Measurements from ENCODE around the gene TOGARAM2. TPM values are rescaled to one million over a fixed set of nuclear protein-coding genes. Genes with fewer than 3 reads are reported as not detected.

The TOGARAM2 gene
- total and polyA plus RNA-seq, 2 of the 8 experiments (the other 6 are each of a cell fraction or from before 2014, with no cell fraction given) = 0.42 to 1.4 TPM

DNA sequence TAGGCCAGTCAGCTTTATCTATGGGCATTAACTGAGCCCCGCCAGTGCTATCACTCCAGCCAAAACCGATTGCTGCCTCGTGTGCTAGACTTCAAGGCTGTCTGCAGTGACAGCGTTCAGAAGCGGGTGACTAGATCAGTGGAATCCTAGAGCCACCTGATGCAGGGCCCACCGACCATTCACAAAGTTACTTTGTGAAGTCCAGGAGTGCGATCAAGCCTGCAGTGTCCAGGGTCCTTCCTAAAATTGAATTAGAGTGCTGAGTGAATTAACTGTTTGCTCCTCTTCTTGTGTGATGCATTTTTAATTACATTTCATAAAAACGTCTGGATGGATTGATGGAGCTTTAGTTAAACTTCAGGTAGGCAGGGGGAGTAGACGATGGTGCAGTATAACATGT, 79.3 kb downstream of the TOGARAM2 start:
- WGBS, 2 experiments (ENCODE audit: extremely low coverage in 1 of 2, insufficient coverage in 1 of 2, insufficient read length in 1 of 2, insufficient replicate concordance in 2 of 2, low coverage in 1 of 2, low lambda C conversion rate in 2 of 2, missing lambda C conversion rate in 1 of 2) = 89% methylated on average over 9 of the region's 9 CpGs; no CpG with 5 or more reads in 1 of the 2 experiments
- FAIRE-seq = no peak
- Histone ChIP-seq H3K4ac (replicated peaks; ENCODE audit: insufficient read length, low read depth, low read length) (no peak overlapping the region), H3K23me2 (ENCODE audit: low read depth, low read length) (no peaks in the 10 kb centered on the region), H3K36me3 (ENCODE audit: control insufficient read depth in 2 of 4, insufficient read depth in 4 of 4, low read length in 3 of 4) (no peaks in the 10 kb centered on the region), H3K9me3 (ENCODE audit: insufficient read depth in 2 of 2, low read depth in 1 of 2, low read length in 1 of 2) (no peaks in the 10 kb centered on the region), H2BK120ac (replicated peaks; ENCODE audit: low read depth, low read length) (no peak overlapping the region), H2BK12ac (ENCODE audit: low read depth, low read length) (no peak overlapping the region), H4K91ac (replicated peaks; ENCODE audit: insufficient read length, low read length) (no peak overlapping the region), H2AK5ac (ENCODE audit: low read depth, low read length) (no peak overlapping the region), H4K8ac (ENCODE audit: extremely low read depth, insufficient read depth, low read length) (no peak overlapping the region), H3K79me2 (ENCODE audit: control insufficient read depth in 1 of 2, insufficient read depth in 2 of 2, low read length in 2 of 2) (no peaks in the 10 kb centered on the region), H3K27me3 (replicated peaks in 1 of 4; ENCODE audit: control insufficient read depth in 3 of 4, extremely low read depth in 1 of 4, insufficient read depth in 3 of 4, low read length in 3 of 4) (no peaks in the 10 kb centered on the region), H2AFZ (ENCODE audit: low read length) (no peak overlapping the region), H4K5ac (ENCODE audit: insufficient read length, low read depth, low read length) (no peak overlapping the region), H3K4me1 (replicated peaks in 1 of 4; ENCODE audit: control insufficient read depth in 3 of 4, insufficient read depth in 4 of 4, low read length in 3 of 4) (peaks cover 1 to 13% (median 5%) of the 10 kb centered on the region in 4 experiments), H3K79me1 (ENCODE audit: low read depth, low read length) (no peaks in the 10 kb centered on the region), H2BK20ac (ENCODE audit: low read length) (no peak overlapping the region), H4K20me1 (replicated peaks in 1 of 2; ENCODE audit: control insufficient read depth in 1 of 2, insufficient read depth in 2 of 2, low read length in 2 of 2) (no peaks in the 10 kb centered on the region), H3K4me3 (ENCODE audit: extremely low read depth in 1 of 4, insufficient read depth in 2 of 4, low read depth in 3 of 4, low read length in 4 of 4) (no peak overlapping the region), H3K23ac (ENCODE audit: insufficient read length) (no peak overlapping the region), H3K56ac (replicated peaks; ENCODE audit: insufficient read length, low read depth, low read length) (no peak overlapping the region), H3K27ac (ENCODE audit: low read depth, low read length) (no peak overlapping the region), H3K14ac (ENCODE audit: insufficient read length) (no peak overlapping the region), H2BK5ac (ENCODE audit: low read depth, low read length) (no peak overlapping the region), H3K18ac (ENCODE audit: extremely low read depth, low read length) (no peak overlapping the region), H3K4me2 (ENCODE audit: insufficient read depth in 1 of 2, low read depth in 2 of 2, low read length in 2 of 2) (no peak overlapping the region), H3K9ac (replicated peaks in 1 of 4; ENCODE audit: extremely low read depth in 1 of 4, low read depth in 3 of 4, low read length in 3 of 4) (no peak overlapping the region), H2BK15ac (ENCODE audit: low read length) (no peak overlapping the region)
- POLR2A ChIA-PET (ENCODE audit: partially characterized antibody) = no interaction called here
- CTCF ChIA-PET (ENCODE audit: partially characterized antibody) = interaction anchor here (0.8 kb wide), 1 partner anchor 363 kb away, joined by 3 read pairs; no protein-coding TSS in a partner anchor
- TF ChIP-seq TAF7 (optimal IDR thresholded peaks at IDR 0.05; ENCODE audit: borderline replicate concordance, low read depth, low read length) = no peak
- TF ChIP-seq KDM5A (IDR thresholded peaks at IDR 0.05; ENCODE audit: low read length) = no peak
- no peak for TF ChIP-seq CBX5 (IDR thresholded peaks at IDR 0.05; ENCODE audit: low read depth, low read length)
- TF ChIP-seq BCL11A (IDR thresholded peaks at IDR 0.05; ENCODE audit: low read depth in 2 of 2, low read length in 2 of 2) = no peak
- TF ChIP-seq CREB1 (IDR thresholded peaks at IDR 0.05) = no peak
- no peak for TF ChIP-seq SUZ12 (IDR thresholded peaks at IDR 0.05; ENCODE audit: low read length)
- DNase-seq (ENCODE audit: low read depth in 1 of 2, low spot score in 2 of 2) = no peak

Data from H1 (cell line).